Hippocampal formation (tissue), 2 donors: ENCODE data around the gene ZNF385B.
A peak's percentile ranks its signal among the peaks of the same experiment; 100 is the strongest.

ENCODE experiments used
- DNase-seq, 2 donors: peaks; one replicate each; lab custom pipeline; 2025; lab: John Stamatoyannopoulos, UW

ZNF385B gene

DNA sequence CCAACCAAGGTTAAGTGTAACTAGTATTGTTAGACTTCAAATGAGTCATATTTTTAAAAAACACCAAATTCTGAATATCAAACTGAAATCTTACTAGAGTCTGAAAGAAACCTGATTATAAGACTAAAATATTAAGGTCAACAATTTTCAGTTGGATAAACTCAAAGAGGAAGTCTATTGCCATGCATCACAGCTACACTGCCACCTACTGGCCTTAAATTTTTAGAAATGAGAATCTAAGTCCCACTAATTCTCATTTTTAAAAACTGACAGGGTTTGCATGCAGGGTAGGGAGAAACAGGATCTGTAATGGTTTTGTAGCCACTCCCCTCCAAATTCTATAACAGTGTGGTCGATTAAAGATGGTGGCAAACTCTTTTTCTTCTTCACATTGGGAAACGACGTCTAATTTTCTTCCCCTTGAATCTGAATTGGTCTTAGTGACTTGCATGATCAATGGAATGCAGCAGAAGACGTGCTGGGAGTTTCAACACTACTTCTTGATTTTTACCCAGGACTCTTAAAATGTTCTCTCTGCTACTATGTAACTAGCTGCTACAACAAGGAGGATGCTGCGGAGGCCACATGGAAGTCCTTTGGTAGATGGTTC lies 420.7 kb downstream of the ZNF385B start:
- peak in 1 of 2 donors; percentile 45 for DNase-seq

DNA sequence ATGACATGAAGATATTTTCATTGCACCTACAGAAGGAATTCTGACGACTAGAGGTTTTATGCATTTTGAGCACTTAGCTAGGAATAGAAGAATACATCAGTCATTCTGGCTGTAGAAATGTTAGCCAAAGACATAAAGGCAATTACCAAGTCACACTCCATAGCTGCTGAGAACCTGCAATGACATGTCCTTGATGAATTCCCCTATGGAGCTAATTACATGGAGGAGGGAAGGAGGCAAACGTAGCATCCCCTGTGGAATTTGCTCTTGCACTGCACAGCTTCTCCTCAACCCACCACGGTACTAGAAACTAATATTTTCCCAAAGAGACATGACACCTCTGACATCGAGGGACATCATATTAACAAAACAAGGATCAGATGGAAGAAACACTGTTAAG lies 422.8 kb downstream of the ZNF385B start:
- DNase-seq: no peak

DNA sequence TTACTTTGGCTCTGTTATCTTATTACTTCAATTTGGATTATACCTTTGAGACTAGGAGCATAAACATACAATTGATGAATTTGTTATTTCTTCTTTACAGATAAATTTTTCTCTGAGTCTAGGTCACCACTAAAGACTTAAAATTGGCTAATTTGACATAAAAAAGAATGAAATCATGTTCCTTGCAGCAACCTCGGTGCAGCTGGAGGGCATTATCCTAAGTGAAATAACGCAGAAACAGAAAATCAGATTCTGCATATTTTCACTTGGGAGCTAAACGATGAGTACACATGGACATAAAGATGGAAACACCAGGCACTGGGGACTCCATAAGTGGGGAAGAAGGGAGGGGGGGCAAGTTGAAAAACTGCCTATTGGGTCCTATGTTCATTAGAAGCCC lies 424.0 kb downstream of the ZNF385B start:
- DNase-seq: no peak

DNA sequence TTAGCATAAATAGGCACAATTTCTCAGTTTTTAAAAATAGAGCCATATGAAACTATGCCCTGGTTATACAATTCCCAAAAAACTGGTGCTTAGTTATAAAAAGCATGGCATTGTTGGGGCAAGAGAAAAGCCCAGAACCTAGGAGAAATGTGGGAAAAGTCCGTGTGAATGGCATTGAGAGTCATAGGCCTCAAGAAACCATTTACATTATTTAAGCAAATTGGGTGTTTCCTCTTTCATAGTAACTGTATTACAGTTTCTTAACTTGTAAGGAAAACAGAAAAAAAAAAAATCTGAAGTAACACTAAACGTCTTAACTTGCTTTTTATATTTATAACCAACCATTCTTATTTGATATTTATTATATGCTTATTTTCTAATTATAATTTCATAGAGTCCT lies 425.8 kb downstream of the ZNF385B start:
- DNase-seq: no peak

DNA sequence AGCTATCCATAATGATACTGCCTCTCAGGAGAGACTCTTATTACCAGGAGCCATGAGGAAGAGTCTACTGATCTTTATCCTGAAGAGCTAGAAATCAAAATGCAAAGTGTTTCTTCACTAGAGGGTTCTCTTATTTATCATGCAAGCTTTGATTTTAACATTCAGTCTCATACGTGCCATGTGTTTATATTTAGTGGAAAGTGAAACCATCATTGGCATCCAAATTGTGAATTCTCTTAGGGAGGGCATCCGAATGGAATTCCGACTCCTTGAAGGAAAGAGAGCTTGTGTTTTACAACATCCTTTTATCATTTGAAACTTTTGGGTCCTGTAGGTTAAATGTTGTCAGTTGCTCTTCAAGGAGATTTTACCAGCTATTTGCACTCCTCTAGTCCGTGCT lies 426.4 kb downstream of the ZNF385B start:
- no peak for DNase-seq

DNA sequence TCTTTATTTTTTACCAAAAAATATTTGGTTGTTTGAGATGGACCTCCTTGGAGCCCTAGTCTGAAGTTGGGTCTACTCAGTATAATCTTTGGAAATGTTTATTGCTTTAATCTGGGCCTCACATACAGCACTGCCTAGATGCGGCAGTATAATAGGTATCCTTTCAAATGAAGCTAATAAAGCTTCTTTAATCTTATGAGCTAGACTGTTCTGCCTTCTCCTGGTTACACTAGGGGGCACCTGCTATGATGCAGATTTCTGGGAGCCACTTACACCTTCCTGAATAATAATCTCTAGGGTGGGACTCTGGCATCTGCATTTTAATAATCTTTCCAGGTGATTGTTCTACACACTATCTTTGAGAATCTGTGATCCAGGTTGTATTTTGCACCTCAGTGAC lies 427.1 kb downstream of the ZNF385B start:
- DNase-seq: no peak

DNA sequence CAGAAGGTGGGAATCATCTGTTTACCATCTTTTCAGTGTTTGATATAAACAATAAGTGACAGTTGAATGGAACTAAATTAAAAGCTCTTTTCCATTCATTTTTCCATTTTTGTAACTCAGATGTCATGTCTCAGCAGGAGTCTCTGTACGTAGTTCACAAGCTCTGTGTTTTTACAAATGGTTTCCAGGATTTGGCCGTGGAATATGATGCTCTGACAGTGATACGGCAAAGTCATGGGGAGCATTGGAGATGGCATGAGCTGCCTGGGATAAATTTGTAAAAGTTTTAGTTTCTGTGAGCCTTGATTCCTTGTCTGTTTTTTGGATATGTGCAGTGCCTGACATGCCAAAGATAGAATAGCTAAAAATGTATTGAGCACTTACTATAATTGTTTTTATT lies 428.7 kb downstream of the ZNF385B start:
- DNase-seq: no peak

DNA sequence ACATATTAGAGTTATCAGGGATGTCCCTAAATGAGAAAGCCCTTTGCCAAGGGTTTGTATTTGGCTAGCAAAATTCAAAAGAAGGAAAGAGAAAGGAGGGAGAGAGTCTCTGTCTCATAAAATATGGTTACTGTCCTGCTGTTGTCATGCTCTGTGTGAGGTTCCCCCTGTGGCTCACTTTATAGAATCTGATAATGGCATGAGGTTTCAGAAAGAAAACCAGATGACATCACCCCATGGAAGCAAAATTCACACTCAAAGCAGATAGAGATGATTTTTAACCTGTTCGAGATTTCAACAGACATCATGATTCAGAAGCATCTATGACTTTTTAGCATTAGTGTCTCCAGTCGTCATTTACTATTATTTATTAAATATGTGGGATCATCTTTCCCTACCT lies 431.8 kb downstream of the ZNF385B start:
- no peak for DNase-seq

DNA sequence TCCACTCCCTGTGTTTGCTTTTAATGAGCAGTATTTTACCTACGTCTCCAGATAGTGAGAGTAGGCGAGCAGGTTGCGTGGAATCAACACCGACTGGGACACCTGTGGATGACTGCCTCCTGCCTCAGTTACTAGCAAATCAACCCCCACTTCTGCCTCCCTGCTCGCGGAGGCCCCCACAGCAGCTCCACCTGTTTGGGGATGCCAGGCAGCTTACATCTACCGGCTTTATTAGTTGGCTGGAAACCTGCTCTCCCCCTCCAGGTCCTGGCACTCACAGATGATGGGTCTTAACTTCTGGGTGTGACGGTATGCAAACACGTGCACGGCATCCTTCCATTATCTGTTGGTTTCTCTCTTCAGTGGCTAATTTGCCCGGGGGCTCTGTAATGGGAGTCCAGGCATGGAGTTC lies 432.3 kb downstream of the ZNF385B start:
- DNase-seq: no peak

DNA sequence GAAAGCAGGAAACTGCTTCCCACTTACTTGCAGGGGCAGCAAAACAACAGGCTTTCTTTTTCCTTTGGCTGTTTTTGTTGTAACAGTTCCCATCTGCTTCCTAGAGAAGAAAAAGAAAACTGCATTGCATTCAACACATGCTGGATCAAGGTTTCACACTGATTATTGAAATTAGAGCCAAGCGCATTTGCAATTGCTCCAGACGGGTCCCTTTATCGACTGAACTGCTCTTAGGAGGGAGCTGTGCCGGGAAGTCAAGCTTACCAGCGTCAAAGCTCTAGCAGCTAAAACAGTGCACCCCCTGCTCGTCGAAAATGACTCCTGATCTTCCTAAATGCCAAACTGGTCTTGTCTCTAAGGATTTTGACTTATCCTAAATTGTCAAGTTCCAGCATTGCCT lies 432.8 kb downstream of the ZNF385B start:
- DNase-seq: no peak

DNA sequence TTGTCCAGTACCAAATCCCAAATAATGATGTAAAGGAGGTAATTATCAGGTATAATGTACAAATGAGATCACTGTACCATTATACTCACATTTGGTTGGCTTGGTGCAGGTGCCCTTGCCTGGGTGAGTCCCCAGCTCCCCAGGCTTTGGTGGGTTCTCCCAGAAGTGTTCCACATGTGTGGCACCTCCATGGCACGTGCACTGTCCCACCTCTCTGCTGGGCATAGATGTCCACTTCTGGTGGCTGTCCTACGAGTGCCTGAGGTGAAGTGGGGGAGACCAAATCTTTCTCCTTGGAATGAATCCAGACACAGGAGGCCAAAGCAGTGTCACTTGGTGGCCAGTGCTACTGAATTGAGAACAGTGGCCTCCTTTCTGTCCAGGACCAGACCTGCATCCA lies 434.3 kb downstream of the ZNF385B start:
- no peak for DNase-seq

DNA sequence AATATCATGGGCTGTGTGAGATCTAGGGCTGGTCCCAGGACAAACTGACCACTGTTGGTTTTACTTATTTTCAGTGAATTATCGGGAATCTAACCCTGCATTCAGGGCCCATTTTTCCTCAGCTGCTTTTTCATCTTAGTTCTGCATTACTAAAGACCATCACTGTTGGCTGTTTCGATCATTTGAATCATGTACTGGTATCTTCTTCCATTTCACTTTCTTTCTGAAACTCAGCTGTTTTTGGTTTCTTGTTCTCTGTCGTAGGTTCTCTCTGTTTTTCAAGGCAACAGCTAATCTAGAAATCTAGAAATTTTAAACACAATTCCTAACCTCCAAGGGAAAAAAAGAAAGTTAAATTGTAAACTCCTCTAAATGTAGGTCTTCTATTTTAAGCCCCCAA lies 436.8 kb downstream of the ZNF385B start:
- no peak for DNase-seq

DNA sequence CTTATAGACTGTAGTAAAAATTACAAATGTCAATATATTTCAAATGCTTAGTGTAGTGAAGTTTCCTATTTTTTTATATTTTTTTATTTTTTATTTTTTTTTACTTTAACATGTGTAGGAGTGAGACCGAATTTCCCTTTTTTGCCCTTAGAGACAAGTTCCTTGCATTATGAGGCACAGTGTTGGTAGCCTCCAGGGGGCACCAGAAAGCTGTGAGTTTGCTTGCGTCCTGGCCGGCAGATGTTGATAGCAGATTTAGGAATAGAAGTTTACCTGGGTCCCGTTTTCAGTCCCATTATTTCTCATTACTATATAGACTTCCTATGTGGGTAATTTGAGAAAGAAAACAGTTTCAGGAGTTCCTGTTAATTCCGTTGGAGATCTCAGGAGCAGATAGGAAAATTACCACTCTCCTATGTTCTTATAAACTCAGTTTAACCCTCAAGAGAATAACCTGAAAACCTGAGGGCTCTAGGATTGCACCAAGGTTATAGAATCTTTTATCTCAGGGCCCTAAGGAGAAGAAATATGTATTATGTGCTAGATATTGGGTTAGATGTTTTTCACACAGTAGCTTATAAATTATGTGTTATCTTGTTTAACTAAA lies 439.3 kb downstream of the ZNF385B start:
- peak in 1 of 2 donors; percentile 35 for DNase-seq

DNA sequence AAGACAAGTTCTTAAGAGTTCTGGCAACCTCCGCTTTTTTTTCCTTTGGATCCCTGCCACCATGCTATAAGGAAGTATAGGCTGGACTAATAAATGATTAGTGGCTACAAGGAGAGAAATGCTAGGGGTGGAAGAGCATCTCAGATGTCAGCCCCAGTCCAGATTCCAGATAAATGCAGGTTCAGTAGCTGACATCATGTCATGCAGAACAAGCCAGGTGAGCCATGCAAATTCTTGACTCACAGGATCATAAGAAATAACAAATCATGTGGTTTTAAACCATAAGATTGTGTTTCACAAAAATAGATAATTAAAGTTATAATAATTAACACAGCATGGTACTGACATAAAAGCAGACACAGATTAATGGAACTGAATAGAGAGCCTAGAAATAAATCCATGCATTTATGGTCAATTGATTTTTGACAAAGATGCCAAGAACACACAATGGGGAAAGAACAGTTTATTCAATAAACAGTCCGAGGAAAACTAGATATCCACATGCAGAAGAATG lies 443.9 kb downstream of the ZNF385B start:
- DNase-seq: no peak

DNA sequence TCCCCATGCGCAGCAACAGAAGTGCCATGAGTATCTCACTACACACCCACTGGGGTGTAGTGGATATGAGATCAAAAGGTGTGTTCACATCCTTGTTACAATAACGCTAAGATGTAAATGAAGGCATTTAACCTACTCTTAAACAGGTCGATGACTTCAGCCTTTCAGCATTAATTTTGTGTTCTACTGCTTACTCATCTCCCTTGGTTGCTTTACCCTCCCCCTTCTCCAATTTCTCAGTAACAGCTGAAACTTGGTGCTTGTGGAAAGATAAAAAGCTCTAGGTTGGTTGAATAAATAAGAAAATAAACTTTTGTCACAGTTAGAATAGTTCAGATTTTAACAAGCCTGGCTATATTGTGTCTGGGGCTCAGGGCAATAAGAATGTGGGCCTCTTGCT lies 449.3 kb downstream of the ZNF385B start:
- DNase-seq: no peak

DNA sequence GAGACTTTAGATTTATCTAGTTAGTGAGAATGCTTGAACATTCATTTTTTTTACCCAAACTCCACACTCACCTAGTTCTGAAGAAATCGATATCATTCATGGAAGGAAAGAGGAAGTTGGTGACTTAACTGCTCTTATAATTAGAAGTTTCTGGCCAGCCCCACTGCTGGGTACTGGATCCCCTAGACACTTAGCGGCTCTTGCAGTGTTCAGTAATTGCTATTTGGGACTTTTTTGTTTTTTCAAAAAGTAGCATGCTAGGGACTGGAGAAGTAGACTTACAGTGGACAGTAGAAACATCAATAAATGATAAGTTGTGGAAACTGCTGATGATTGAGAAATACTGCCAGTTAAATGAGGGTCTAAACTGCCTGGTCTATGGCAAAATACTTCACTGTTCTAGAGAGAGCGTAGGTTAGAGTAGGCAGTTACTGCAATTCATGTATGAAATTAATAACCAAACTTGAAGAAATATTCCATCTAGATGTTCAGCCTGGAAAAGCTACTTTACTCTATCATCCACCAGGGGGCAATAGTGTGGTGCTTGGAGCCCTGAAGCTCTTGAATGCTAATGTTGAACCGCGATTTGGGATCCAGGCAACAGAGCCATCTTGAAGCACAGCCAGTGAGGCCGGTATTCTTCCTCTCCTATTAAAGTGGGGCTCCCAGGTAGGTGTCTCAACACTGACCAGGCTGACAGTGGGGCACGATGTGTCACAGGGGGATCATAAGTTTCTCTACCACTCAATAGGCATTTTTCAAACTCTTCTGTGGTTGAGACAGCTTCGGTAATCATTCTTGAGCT lies 450.7 kb downstream of the ZNF385B start:
- peak in 1 of 2 donors; percentile 51 for DNase-seq

DNA sequence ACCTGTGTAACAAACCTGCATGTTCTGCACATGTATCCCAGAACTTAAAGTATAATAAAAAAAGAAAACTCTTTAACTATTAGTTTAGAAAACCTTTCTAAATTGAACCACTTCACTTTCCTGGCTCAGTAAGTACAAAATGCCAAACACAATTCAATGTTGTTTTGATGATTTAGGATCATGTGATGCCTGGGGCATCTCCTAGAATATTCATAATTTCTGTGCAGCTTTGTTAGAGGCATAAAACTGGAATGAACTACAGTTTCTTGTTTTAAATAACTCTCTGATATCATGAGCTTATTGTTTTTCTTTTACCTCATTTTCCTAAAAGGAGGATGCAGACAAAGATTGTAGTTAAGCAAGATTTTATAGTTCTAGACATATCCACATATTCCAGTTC lies 457.8 kb downstream of the ZNF385B start:
- no peak for DNase-seq

DNA sequence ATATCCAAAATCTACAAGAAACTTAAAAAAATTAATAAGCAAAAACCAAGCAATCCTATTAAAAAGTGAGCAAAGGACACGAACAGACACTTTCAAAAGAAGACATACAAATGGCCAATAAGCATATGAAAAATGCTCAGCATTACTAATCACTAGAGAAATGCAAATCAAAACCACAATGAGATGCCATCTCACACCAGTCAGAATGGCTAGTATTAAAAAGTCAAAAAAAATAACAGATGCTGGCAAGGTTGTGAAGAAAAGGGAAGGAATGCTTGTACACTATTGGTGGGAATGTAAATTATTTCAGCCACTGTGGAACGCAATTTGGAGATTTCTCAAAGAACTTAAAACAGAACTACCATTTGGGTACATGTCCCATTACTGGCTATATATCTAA lies 467.9 kb downstream of the ZNF385B start:
- DNase-seq: no peak
